ENCODE results near the gene DDX1. TPM values are rescaled to one million over a fixed set of nuclear protein-coding genes. Genes with fewer than 3 reads are reported as not detected.

DDX1 gene
- total and polyA plus RNA-seq, 8 donors, result 74.2 to 153 (median 126) TPM

DNA sequence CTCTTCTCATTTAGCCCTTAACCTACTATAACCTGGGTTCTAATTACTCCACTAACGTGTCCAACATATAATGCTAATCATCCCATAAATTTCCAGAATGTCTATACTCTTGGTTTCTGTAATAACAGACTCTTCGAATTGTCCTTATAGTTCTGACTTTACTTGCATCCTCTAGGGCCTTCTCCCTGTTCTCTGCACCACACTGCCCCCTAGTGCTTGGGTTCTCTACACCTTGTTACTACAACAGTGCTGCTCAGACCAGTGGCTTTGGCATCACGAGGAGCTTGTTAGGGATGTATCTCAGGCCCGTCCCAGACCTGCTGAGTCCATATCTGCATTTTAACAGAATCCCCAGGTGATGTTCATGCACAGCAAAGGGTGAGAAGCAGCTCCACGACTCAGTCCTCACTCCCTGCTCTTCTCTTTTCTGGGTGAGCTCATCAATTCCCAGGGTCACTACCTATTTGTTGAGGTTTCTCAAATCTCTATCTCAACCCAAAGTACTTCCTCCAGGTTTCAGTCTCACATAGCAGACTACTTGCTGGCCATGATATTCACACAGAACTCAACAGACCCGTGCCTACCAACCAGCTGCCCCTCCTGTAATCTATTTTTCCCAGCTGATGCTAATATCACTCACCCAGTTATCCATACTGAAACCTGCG is 14.5 kb upstream of the DDX1 start:
- DNase-seq, result peak in 3 of 4 donors; percentile 65 to 85 (median 84)
- Histone ChIP-seq H3K4me1 (no peaks in the 10 kb centered on the region), H3K4me3 (no peak overlapping the region), H3K27me3 (no peaks in the 10 kb centered on the region), H3K27ac (no peak overlapping the region), H3K9me3 (no peaks in the 10 kb centered on the region), H3K36me3 (no peaks in the 10 kb centered on the region)
- peak; percentile 99 for ATAC-seq
- intact Hi-C loops (cut with DNase I), result no loop called here
- TF ChIP-seq, protein P1, sequence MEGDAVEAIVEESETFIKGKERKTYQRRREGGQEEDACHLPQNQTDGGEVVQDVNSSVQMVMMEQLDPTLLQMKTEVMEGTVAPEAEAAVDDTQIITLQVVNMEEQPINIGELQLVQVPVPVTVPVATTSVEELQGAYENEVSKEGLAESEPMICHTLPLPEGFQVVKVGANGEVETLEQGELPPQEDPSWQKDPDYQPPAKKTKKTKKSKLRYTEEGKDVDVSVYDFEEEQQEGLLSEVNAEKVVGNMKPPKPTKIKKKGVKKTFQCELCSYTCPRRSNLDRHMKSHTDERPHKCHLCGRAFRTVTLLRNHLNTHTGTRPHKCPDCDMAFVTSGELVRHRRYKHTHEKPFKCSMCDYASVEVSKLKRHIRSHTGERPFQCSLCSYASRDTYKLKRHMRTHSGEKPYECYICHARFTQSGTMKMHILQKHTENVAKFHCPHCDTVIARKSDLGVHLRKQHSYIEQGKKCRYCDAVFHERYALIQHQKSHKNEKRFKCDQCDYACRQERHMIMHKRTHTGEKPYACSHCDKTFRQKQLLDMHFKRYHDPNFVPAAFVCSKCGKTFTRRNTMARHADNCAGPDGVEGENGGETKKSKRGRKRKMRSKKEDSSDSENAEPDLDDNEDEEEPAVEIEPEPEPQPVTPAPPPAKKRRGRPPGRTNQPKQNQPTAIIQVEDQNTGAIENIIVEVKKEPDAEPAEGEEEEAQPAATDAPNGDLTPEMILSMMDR (IDR thresholded peaks at IDR 0.05), result peak; percentile 80 to 85

DNA sequence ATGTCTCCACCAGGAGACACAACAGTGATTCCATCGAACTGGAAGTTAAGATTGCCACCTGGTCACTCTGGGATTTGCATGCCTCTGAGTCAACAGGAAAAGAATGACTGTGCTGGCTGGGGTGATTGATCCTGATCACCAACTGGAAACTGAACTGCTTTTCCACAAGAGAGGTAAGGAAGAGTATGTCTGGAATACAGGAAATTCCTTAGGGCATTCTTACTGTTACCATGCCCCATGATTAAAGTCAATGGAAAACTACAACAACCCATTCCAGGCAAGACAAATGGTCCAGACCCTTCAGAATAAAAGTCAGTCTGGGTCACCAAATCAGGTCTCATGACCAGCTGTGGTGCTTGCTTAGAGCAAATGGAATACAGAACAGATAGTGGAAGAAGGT is 12.0 kb upstream of the DDX1 start:
- no peaks in the 10 kb centered on the region for H3K9me3 ChIP-seq
- H3K4me3 ChIP-seq, result no peak overlapping the region
- H3K36me3 ChIP-seq, result no peaks in the 10 kb centered on the region
- no peak for DNase-seq
- H3K27ac ChIP-seq, result no peak overlapping the region
- intact Hi-C loops (cut with DNase I), result no loop called here
- no peak for ATAC-seq
- H3K4me1 ChIP-seq, result no peaks in the 10 kb centered on the region
- TF ChIP-seq, protein P1 (IDR thresholded peaks at IDR 0.05), result no peak
- no peaks in the 10 kb centered on the region for H3K27me3 ChIP-seq

DNA sequence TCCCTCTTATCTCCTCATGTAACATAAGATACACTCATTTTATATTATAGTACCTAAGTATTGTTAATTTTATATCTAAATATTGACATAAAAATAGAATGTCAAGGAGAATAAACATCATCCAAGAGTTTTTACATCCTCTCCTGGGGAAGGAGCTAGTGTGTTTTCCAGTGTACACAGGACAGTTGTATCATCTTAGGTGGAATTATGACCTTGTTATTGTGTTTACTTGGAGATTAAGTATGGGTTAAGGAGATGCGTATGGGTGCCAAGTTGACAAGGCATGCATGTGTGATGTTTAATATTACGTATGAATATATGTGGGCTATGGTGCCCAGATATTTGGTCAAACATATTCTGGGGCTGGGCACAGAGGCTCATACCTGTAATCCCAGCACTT is 11.2 kb upstream of the DDX1 start:
- intact Hi-C loops (cut with DNase I), result no loop called here
- DNase-seq (no peak), ATAC-seq (no peak)
- Histone ChIP-seq H3K27me3 (no peaks in the 10 kb centered on the region), H3K4me3 (no peak overlapping the region), H3K36me3 (no peaks in the 10 kb centered on the region), H3K4me1 (no peaks in the 10 kb centered on the region), H3K9me3 (no peaks in the 10 kb centered on the region), H3K27ac (no peak overlapping the region)
- TF ChIP-seq, protein P1 (IDR thresholded peaks at IDR 0.05), result no peak

DNA sequence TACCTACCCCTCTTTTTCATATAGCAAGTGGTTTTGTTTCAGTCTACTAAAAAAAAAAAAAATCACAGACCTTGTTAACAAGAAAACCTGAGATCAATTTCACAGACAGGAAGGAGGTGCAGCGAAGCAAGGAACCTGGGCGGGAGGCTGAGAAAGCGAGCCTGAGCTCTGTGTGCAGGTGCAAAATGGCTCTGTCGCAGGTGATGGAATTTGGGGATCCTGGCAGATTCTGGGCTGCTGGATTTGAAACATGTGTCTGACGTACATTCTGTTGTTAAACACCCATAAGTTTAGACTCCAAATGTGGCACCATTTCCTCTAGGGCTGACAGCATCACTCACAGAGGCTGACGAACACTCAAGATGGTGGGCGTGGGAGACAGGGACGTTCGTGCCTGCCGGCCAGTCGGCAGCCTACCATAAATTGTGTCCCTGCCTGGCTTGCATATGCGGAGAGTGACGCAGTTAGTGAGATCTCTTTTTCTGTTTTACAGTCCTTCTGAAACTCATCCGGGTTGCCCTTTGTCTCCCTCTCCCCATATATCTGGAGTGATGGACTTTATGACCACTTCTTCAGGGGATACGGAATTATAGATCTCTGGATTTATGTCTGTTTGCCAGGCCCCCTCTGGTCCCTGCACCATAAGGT is 8.8 kb upstream of the DDX1 start:
- H3K36me3 ChIP-seq, result no peaks in the 10 kb centered on the region
- TF ChIP-seq, protein P1 (IDR thresholded peaks at IDR 0.05), result no peak
- H3K27ac ChIP-seq, result no peak overlapping the region
- H3K4me3 ChIP-seq, result no peak overlapping the region
- no peaks in the 10 kb centered on the region for H3K9me3 ChIP-seq
- no peak for DNase-seq
- no peaks in the 10 kb centered on the region for H3K27me3 ChIP-seq
- no peaks in the 10 kb centered on the region for H3K4me1 ChIP-seq
- no peak for ATAC-seq
- intact Hi-C loops (cut with DNase I), result no loop called here

DNA sequence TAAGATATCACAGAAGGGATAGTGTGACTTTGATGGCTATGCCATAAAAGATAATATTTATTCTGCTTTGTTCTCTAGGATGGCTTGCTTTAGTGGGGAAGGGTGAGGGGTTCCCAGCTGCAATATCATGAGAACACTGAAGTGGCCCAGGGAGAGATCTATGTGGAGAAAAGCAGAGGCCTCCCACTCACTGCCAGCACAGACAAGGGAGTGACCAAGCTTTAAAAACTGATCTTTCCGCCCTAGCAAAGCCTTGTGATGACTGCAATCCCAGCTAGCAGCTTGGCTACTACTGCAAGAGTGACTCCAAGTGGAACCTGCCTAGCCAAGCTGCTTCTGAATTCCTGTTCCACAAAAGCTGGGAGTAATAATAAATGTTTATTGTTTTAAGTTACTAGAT is 7.8 kb upstream of the DDX1 start:
- H3K9me3 ChIP-seq, result no peaks in the 10 kb centered on the region
- H3K36me3 ChIP-seq, result no peaks in the 10 kb centered on the region
- DNase-seq (no peak), ATAC-seq (no peak)
- no peaks in the 10 kb centered on the region for H3K27me3 ChIP-seq
- no peak overlapping the region for H3K4me3 ChIP-seq
- H3K27ac ChIP-seq, result no peak overlapping the region
- TF ChIP-seq, protein P1 (IDR thresholded peaks at IDR 0.05), result no peak
- no peaks in the 10 kb centered on the region for H3K4me1 ChIP-seq
- intact Hi-C loops (cut with DNase I), result no loop called here

Measured in left lung (tissue), 10 donors.